Spleen (tissue), 7 donors: Measurements from ENCODE around the gene B9D1.

Experiments used
- POLR2A ChIP-seq, 3 donors: fragments of 450-650 bp; IDR thresholded peaks; one replicate each; pipeline ENCODE4 v1.5.1; 2017; ENCODE audit warnings: antibody characterized with exemption in 3 of 3, mild to moderate bottlenecking in 1 of 3
- TF ChIP-seq, protein P1 (sequence below), 11 experiments: fragments of 200-600 bp in 7 of 11; fragments of 450-650 bp in 4 of 11; sonication (generic) in 4 of 11; IDR thresholded peaks in 8 of 11; conservative IDR thresholded peaks in 3 of 11; 1 replicate in 7 of 11; 2 replicates in 4 of 11; pipeline versions ENCODE4 v1.4.0 to v1.8.0; 2016 to 2021; ENCODE audit warnings: antibody characterized with exemption in 11 of 11, inconsistent platforms in 4 of 11, mild to moderate bottlenecking in 1 of 11
- donor health status: DM: no; HTN: no; CAD: no; lungs with moderate emphysema.
- donor health status: DM: no; HTN: no; CAD: no.
- donor health status: DM: no; HTN: no; CAD: no.

DNA sequence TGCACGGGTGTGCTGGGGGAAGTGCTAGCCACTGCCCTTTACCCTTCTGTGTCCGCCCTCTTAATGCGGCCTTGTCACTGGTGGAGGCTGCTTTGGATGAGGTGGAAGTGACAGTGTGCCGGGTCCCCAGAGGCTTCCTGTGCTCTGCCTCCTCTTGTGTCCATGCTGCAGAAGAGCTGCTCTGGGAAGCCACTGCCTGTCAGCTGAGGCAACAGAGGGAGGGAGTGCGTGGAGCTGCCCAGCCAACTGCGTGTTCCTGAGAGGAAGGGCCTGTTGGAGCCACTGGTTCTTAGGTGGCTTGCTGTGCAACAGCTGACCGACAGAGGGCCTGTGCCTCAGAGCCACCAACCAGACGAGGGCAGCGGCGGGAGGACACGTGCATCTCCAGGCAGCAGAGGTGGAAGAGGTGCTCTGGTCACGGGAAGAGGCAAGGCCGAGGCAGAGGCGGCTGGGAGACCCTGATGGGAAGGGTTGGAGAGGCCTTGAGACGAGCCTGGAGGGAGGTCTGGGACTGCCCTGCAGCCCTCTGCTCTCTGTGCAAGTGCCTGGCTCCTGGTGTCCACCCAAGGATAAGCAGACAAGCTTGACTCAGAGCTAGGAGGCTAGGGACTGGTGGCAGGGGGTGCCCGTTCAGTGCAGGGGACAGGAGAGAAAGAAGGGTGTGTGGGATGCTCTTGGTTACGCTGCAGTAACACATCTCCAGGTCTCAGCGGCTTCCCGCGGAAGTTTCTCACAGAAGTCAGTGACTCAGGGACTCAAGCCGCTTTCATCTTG, 25.4 kb downstream of the B9D1 start:
- TF ChIP-seq POLR2A (IDR thresholded peaks at IDR 0.05) = no peak
- TF ChIP-seq, protein P1, sequence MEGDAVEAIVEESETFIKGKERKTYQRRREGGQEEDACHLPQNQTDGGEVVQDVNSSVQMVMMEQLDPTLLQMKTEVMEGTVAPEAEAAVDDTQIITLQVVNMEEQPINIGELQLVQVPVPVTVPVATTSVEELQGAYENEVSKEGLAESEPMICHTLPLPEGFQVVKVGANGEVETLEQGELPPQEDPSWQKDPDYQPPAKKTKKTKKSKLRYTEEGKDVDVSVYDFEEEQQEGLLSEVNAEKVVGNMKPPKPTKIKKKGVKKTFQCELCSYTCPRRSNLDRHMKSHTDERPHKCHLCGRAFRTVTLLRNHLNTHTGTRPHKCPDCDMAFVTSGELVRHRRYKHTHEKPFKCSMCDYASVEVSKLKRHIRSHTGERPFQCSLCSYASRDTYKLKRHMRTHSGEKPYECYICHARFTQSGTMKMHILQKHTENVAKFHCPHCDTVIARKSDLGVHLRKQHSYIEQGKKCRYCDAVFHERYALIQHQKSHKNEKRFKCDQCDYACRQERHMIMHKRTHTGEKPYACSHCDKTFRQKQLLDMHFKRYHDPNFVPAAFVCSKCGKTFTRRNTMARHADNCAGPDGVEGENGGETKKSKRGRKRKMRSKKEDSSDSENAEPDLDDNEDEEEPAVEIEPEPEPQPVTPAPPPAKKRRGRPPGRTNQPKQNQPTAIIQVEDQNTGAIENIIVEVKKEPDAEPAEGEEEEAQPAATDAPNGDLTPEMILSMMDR (IDR thresholded peaks at IDR 0.05 in 8 of 11, conservative IDR thresholded peaks at IDR 0.05 in 3 of 11) = peak in 7 of 11 experiments; percentile 26 to 90 (median 50)
